ENCODE data around the gene ACOT7. TPM values are rescaled to one million over a fixed set of nuclear protein-coding genes. Genes with fewer than 3 reads are reported as not detected.

Gene ACOT7
- total RNA-seq, 1 donor from 2014 or later, result 21.8 TPM

DNA sequence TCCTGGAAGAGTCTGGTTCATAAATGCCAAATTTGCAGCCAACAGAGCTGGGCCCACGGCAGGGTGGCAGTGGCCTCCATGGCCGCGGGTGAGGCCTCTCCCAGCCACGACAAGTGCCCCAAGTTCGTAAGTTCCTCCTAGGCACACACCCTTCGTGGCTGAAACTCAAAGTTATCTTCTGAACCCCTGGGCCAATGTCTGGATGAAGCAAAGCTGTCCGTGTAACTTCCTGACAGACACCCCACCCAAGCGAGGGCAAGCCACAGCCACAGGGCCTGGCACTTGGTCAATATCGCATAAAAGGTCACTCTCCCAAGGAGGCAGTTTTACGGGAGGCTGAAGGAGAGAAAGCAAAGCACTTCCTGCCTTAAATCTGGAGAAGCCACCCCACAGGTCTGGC lies 104.9 kb downstream of the ACOT7 start:
- DNase-seq (ENCODE audit: low read depth in 2 of 2), result no peak

DNA sequence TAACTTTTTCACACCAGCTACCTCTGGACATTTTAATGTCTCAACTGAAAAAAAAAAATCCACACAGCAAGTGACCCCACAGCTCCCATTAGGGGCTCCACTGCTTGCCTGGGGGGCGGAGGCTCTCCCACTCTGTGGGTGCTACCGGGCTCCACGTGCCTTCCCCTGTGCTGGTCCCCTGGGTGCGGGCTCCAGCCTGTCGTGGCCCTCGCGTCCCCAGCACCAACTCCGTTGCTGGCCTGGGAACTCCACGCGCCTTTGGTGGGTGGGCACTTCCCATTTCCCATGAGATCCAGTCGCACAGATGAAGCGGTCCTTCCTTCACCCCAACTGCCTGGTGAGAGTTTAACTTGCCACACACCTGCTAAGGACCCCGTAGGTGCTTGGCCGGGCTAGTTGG lies 105.5 kb downstream of the ACOT7 start:
- no peak for DNase-seq (ENCODE audit: low read depth in 2 of 2)

DNA sequence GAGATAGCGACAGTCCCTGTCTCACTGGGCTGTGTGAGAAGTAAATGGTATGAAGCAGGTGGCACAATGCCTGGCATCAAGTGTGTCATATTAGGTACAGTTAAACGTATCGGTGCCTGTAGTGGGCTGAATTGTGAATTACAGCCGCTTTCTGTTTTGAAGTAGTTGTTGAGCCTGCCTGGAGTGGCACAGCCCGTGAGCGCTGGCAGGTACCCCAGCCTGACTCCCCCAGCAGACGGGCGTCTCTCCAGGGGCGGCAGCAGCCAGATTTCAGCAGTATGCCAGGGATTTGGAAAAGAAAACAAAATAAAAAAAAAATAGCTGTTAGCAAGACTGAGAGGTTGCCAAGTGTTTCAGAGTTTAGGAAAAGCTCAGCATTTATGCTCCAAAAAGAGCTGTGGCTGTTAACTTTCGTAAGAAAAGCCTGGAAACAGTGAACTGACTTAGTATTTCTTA lies 106.1 kb downstream of the ACOT7 start:
- no peak for DNase-seq (ENCODE audit: low read depth in 2 of 2)

DNA sequence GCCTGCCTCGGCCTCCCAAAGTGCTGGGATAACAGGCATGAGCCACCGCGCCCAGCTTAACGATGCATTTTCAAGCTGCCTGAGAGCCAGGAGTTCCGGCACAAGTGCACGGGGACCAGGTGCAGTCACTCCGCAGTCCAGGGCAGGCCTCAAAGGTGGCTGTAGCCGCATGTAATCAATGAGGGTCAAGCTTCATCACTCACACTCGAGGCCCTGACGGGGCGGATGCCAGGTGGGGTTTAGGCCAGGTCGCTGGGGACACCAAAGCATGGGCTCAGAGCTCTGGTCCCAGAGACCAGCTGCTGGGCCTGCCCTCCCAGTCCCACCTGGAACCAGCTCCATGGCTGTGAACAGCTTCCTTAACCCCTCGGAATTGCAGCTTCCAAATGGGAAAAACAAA lies 106.5 kb downstream of the ACOT7 start:
- no peak for DNase-seq (ENCODE audit: low read depth in 2 of 2)

DNA sequence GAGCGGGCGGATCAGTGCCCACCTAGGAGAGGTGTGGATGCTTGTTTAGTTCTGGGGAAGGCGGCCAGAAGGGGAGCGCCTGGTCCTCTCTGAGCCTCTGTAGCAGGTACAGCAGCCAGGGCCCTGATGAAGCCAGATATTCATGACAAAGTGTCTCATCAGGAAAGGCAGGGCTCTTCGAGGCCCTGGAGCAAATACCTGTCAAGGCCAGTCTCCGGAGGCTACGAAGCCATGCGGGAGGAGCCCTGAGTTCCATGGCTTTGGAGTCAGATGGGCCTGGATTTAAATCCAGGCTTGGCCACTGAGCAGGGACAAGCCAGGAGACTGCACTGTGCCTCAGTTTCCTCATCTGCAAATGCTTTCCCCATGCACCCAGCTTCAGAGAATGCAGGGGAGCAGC lies 107.3 kb downstream of the ACOT7 start:
- DNase-seq (ENCODE audit: low read depth in 2 of 2), result no peak

DNA sequence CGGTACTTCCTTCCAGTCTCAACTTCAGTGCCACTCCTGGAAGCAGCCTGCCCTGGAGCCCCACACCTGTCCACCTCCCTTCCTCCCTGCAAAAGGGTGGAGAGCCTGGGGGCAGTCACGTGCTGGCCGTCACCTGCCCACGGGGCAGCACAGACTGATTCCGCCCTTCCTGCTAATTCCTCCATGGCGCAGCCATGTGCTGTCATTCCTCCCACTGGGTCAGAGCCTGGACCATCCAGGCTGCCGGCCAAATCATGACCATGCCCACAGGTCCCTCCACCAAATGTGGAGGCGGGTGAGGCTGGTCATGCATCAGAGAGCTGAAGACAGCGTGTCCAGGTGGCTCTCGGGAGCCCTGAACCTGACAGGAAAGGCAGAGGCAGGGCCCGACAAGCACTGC lies 108.2 kb downstream of the ACOT7 start:
- no peak for DNase-seq (ENCODE audit: low read depth in 2 of 2)

DNA sequence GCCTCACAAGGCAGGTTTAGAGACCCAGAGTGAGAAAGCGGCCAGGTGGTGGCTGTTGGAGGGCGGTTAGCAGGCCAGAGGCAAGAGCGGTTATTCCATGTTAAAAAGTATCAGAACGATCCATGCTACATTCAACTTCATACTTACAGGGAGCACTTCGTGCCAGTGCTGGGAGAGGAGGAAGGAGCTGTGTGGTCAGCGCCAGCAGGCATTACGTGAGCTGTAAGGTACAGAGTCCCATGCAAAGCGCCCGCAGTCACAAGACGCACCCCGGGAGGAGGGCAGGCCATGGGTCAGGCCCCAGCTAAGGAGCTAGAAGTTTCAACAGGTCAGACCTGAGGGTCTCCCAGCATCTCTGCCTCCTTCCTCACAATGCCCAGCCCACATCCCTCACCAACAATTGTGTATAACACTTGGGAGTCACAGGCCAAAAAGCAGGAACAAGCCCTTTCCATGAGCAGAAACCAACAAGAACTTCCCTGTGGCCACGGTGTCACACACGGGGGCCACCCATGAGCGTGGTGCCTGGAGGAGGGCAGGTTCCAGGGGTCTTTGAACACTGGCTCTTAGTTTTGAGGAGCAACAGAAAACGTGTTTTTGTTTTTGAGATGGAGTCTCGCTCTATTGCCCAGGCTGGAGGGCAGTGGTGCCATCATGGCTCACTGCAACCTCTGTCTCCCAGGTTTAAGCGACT lies 110.8 kb downstream of the ACOT7 start:
- DNase-seq (ENCODE audit: low read depth in 2 of 2), result no peak

DNA sequence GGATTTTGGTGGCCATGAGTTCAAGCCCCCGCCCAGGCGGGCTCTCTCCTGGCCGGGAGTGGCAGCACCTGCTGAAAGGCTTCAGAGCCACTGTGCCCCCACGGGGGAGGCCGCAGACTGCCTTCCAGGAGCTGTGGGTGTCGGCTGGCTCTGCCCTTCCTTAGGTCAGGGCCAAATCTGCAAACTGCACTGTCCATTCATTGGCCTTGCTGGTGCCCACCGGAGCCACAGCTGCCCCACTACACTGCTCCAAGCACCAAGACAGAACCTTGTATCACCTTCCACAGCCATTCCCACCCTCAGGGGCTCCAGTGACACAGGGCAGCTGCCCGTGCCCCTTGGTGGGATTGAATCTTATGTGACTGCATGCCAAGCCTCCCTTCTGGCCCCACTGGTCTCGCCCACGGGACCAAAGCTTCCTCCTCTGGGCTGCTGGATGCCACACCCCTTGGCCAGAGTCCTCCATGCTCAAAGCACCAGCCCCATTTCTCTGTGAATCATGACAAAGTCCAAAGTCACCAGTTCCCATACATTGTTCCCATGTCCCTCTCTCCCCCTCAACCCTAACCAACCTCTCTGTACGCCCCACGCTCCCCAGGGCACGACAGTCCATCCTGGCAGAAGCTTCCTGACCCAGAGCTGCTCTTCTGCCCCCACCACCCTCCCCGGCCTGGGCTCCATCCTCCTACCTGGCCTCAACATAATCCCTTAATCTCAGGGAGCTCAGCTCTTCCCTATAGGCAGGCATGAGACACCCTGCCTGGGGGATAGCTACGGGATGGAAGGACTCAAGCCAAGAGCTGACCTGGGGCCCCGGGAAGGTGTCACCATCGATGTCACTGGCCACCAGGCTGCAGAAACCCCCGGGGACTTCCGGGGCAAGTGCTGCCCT lies 111.8 kb downstream of the ACOT7 start:
- DNase-seq (ENCODE audit: low read depth in 2 of 2), result no peak

DNA sequence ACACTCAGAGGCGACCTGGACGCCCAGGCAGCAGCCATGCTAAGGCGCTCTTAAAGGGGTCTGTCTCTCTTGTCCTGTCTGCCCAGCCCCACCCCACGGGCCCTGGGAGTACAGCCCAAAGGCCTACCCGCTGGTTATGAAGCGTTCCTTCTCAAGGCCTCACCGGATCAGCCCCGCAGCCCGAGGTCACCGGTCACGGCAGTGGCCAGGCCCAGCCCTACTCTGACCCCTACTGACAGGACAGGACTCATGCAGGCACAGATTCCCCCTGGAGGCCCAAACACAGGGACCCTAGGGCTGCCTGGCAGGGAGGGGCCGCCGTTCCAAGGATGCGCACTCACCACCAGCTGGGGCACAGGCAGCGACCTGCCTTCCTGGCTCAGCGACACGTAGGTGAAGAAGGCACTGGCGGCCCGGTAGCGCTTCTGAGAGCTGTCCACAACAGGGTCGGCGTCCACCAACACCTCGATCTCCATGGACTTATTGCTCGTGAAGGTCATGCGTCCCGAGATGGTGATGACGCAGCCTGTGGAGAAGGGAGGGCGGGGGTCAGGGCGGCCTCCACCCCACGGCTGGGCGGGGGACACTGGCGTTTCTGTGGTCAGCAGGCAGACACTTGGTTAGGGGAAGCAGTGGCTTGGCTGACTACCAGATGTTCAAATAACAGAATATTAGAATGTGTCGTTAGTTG lies 112.7 kb downstream of the ACOT7 start:
- no peak for DNase-seq (ENCODE audit: low read depth in 2 of 2)

DNA sequence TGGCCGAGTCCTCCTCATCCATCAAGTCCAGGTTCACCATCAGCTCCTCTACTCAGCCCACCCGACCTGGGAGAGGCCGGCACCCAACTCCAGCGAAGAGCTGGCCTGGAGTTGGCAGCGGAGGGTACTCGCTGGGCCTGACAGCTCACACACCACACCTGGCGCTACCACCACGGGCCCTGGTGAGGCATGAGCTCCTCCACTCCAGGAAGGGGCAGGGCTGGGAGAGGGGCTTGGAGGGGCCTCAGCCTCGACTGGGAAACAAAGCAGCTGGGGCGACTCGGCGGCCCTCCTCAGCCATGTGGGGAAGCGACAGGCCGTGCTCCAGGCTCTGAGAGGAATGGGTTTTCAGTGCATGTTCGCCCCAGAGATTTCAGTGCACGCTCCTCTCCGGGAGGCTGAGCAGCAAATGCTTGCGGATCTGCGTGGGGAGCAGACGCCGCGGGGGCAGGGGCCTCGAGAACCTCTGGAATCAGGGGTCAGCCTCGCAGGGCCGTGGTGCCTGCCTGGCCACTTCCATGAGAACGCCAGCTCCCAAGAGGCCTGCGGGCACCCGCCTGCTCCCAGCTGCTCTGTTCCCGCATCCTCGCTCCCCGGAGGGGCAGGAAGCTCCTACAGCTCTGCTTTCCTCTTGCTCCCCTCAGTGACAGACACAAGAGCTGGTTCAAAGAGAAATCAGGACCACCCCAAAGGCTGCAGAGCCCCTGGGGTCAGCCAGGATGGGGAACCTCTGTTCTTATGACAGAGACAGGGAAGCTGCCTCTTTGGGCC lies 113.8 kb downstream of the ACOT7 start:
- no peak for DNase-seq (ENCODE audit: low read depth in 2 of 2)

DNA sequence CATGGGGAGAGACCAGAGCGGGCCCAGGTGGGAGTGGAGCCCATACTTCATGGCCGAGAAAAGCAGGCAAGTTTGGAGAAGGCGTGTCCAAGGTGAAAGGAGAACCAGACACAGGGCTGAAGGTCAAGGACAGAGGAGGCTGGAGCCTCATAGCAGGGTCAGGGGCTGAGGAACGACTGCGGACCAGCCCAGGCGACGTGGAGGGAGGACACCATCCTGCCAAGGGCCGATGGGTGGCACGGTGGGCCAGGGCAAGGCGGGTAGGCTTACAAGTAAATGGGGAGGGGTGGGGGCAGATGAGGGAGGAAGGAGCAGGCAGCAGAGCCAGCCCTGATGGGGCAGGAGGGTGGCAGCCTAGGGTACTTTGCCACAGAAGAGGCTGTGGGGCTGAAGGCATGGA lies 114.5 kb downstream of the ACOT7 start:
- no peak for DNase-seq (ENCODE audit: low read depth in 2 of 2)

DNA sequence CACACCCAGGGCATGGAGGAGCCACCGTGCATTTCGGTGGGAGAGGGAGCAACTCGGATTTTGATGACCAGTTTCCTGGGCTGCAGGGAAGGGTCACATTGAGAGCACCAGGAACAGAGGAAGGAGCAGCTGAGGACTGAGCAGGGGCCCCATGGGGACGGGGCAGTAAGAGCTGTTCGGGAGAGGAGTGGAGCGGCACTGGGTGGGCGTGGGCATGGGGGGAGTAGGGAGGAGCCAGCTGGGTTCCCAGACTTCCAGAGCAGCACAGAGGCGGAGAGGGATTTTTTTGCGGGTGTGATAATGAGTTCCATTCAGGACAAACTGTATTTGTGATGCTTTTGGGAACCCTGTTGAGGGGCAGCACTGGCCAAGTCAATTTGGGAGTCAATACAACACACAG lies 115.3 kb downstream of the ACOT7 start:
- no peak for DNase-seq (ENCODE audit: low read depth in 2 of 2)

DNA sequence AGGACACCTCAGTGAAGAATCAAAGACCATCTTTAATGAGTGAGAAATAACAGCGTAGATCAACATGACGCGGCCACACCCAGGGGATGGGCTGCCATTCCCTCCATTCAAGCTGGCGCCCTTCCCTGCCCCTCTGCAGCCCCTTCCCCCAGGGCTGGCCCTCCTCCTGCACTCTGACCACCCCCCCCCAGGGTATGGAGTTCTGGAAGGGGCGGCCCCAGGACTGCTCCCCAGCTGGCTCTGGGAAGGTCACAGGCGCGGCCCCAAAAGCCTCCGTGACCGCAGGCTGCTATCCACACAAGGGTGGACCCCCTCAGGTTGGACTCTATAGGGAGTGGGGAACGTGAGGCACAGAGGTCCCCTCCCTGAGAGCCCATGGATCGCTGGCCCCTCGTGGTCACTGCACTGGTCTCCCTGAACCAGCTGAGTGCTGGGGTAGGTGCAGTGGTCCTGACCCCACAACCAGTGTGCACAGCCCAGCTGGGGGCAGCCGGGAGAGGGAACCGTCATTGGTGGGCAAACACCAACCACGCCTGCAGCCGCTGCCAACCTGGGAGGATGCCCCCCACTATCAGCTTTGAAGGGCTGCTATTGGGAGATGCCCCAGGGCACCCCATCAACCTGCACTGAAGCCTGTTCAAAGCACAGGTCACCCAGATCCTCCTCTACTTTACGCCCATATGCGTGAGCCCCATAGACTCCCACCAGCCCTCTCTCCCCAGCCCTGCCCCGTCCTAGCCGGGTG lies 116.6 kb downstream of the ACOT7 start:
- no peak for DNase-seq (ENCODE audit: low read depth in 2 of 2)

DNA sequence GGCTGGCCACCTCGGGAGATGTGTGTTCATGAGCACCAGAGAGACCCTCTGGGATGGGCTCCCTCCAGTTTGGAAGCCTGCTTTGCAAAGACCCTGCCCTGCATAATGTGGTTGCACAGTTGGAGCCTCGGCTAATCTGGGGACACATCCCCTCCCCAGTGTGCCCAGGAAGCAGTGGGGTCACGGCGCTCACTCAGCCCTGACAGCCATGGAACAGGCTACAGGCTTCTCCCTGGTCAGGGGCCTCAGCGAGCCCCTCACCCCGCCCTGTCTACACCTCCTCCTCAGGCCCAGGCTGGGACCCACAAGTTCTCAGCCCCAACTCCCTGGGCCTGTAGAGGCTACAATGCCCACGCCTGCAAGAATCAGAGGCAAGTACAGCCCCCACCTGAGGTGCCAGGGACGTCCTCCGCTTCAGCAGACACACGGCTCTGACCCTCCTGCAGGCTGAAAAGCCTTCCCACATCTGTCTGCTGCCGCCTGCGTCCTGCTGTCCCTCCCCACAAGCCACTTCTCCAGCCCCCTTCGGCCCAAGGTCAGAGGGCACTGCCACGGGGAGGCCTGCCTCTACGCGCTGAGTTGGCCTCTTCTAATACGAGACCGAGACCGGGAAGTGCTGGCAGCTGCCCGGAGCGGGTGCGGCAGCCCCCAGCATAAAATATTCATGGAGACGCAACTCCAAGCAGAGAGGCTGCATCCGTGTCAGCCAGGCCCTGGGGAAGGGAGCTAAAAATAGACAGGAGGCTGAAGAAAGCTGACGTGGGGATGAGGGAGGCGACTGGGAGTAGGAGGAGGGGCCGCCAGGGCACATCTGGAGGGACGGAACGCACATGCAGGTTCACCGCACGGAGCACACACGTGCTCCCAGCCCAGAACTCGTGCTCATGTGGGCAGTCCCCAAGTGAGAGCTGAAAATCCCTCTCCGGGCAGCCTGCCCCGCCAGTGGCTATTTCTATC lies 117.5 kb downstream of the ACOT7 start:
- no peak for DNase-seq (ENCODE audit: low read depth in 2 of 2)

DNA sequence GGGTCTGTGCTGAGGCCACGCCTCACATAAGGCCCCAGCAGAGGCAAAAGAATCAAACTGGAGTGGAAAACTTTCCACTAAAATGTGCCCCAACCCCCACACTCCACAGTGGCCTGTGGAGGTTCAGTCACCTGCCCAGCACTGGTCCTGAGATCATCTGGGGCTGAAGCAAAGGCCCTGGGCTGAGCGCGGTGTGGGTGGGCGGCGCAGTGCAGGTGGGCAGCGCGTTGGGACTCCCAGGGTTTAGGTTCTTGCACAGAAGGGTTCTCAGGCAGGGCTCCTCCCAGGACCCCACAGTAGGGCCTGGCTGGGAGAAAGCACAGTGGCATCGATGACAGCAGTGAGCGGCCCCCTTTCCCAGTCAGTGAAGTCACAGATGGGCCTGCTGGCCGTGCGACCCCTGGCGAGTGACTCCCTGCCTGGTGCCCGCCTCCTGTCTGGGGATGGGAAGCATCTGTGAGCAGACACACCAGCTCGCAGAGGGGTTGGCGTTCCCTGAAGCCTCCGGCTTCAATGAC lies 118.9 kb downstream of the ACOT7 start:
- DNase-seq (ENCODE audit: low read depth in 2 of 2), result no peak

DNA sequence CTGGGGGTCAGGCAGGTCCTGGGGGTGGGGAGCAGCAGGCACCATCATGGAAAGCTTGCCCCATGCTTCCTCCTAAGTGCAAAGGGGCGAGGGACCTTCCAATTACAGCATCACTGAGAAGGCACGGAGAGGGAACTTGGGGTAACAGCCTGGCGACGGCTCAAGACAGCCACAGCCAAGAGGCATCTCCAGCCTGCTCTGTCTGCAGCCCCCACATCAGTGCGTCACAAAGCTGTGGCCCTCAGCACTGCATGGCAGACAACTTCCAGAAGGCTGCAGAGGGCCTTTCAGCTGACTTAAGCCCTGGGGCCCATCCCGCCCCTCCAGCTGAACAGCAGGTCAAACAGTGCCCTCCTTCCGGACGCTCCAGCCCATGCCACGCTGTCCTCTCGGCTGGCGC lies 119.5 kb downstream of the ACOT7 start:
- DNase-seq (ENCODE audit: low read depth in 2 of 2), result no peak

DNA sequence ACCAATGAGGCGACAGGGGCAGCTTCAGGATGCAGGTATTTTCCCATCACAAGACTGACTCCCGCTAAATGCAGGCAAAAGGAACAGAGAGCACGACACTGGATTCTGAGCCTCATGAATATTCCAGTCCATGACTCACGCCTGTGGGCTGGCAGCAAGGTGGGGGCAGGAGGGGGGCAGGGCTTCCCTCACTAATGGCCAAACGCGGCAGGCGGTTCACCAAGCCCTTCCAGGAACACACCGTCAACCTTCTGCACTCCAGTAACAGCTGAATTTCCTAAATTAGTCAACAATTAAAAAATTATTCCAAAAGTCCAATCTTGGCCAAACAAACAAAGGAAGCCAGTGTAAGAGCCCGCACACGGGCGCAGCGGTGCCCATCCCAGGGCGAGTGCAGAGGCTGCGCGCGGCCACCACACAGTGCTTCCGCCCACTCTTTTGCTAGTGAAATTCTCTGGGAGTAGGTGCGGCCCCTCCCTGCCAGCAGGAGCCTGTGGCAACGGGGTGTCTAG lies 120.1 kb downstream of the ACOT7 start:
- peak in 1 of 2 donors; percentile 11 for DNase-seq (ENCODE audit: low read depth in 2 of 2)

DNA sequence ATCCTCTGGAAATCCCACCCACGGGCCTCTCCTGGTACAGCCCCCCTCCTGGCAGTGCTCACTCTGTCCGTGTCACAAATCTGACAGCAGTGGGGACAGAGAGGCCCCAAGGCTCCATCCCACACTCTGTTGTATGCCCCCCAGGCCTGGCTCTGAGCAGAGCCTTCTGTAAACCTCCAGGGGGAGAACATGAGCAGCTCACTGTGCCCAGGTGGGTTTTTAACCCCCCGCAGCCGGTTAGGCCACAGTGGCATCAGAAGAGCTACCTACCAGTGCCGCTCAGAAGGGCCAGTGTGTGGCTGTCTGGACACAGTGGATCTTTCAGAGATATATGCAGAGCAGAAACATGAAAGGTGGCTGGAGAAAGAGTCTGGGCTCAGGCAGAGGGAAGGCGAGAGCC lies 120.7 kb downstream of the ACOT7 start:
- no peak for DNase-seq (ENCODE audit: low read depth in 2 of 2)

DNA sequence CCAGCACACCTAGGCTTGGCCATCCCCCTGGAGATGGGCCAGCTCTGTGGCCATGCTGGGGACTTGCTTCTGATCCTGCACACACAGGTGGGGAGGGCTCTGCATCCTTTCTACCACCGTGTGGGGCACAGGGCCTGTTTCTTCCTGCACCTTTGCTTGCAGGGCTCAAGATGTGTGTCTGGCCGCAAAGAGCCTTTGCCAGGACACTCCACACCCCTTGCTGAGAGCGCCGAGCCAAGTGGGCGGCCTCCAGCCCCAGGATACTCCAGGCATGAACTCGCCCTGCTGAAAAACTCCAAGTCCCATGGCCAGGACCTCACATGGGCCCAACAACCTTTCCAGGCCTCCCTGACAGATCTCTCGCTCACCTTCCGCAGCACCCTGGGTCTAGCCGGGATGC lies 121.1 kb downstream of the ACOT7 start:
- DNase-seq (ENCODE audit: low read depth in 2 of 2), result no peak
